HG03432 (cell line): ENCODE data around the gene CFHR5.
A peak's percentile ranks its signal among the peaks of the same experiment; 100 is the strongest.
"Not testable (repeated sequence)": the region's sequence is repeated elsewhere in the genome, so short reads cannot be mapped to it uniquely, and the experiment has no call there.

ENCODE experiments used
- ATAC-seq: cut with Tn5 transposase; IDR thresholded peaks from one replicate; pipeline ENCODE4 v1.9.1; 2021; ENCODE audit warnings: mild to moderate bottlenecking, moderate library complexity; ENCODE audit not compliant: unreplicated experiment

The CFHR5 gene

DNA sequence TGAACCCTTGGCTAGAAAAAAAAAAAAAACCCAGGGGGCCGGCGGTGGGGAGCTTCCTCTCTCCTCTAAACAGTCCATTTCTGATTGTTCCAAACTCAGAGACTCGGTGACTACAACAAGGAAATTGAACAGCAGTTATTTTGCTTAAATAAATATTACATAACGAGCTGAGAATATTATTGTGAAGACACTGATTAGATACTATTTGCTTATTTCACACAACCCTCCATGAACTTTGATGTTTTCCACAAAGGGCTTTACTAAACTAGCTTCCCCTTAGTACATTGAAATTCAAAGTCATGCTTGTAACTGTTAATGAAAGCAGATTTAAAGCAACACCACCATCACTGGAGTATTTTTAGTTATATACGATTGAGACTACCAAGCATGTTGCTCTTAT is at the start of gene CFHR5:
Gene CFHR5, plus strand, starts transcription at position 279 of the 400 bp plus-strand sequence. Its CDS starts 109 bp downstream, at position 388.
- no peak for ATAC-seq

GRCh38 chr1:196932853-196933252 is 44.5 kb upstream of the CFHR5 start:
- not testable (repeated sequence) for ATAC-seq

- no peak for ATAC-seq
Measured at GRCh38 chr1:196933531-196934189, 43.7 kb upstream of the CFHR5 start.

- ATAC-seq, result not testable (repeated sequence)
Measured at GRCh38 chr1:196941474-196941873, 35.9 kb upstream of the CFHR5 start.

DNA sequence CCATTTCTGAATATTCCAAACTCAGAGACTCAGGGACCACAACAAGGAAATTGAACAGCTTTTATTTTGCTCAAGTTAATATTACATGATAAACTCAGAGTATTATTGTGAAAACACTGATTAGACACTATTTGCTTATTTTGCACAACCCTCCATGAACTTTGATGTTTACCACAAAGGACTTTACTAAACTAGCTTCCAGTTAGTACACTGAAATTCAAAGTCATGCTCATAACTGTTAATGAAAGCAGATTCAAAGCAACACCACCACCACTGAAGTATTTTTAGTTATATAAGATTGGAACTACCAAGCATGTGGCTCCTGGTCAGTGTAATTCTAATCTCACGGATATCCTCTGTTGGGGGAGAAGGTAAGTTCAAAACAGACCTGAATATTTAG is 33.8 kb upstream of the CFHR5 start, which contains the start of gene CFHR2:
Gene CFHR2, plus strand, starts transcription at position 171 of the 400 bp plus-strand sequence. Its CDS starts 143 bp downstream, at position 314.
- ATAC-seq, result not testable (repeated sequence)

GRCh38 chr1:196951711-196952394 is 25.5 kb upstream of the CFHR5 start:
- peak; percentile 97 for ATAC-seq

- no peak for ATAC-seq
Measured at GRCh38 chr1:196954778-196955177, 22.6 kb upstream of the CFHR5 start.

- ATAC-seq, result no peak
Measured at GRCh38 chr1:196955926-196956325, 21.4 kb upstream of the CFHR5 start.

GRCh38 chr1:196960854-196961253 is 16.5 kb upstream of the CFHR5 start:
- ATAC-seq, result peak; percentile 84

GRCh38 chr1:196970182-196970581 is 7.2 kb upstream of the CFHR5 start:
- no peak for ATAC-seq

DNA sequence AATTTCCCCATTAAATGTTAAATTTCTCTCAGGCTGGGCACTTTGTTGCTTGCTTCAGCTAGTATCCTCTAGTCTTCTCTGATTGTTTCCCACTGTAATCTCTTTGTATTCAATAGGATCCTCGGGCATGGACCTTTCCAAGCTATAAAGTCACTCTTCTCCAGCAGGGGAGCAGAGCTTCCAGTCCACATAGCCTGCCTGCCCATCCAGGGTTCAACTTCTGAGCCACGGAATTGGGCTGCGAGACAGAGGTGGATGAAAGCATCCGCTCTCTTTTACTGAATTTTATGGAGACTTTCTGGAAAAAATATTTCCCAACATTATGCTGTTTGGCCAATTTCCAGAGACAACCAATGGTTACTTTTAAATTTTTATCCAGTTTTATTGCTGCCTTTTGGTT is 1.1 kb upstream of the CFHR5 start:
- no peak for ATAC-seq

DNA sequence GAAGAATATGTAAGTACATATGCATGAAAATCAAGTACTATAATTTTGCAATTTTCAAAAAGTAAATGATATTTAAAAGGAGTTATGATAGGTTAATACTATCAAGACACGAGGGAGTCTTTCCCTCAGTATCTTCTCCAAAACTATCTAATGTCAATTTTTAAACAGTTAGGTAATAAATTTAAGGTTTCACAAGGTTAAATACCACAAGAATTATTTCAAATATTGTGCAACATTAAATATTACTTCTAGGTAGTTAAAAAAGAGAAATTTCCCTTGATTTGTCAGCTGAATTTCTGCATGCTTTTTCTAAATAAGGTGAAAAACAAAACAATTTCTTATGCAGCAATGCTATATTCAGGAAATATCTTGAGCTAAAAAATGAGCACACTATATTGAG is 3.5 kb downstream of the CFHR5 start:
- ATAC-seq, result no peak

- ATAC-seq, result not testable (repeated sequence)
Measured at GRCh38 chr1:196982247-196982646, 4.9 kb downstream of the CFHR5 start.

DNA sequence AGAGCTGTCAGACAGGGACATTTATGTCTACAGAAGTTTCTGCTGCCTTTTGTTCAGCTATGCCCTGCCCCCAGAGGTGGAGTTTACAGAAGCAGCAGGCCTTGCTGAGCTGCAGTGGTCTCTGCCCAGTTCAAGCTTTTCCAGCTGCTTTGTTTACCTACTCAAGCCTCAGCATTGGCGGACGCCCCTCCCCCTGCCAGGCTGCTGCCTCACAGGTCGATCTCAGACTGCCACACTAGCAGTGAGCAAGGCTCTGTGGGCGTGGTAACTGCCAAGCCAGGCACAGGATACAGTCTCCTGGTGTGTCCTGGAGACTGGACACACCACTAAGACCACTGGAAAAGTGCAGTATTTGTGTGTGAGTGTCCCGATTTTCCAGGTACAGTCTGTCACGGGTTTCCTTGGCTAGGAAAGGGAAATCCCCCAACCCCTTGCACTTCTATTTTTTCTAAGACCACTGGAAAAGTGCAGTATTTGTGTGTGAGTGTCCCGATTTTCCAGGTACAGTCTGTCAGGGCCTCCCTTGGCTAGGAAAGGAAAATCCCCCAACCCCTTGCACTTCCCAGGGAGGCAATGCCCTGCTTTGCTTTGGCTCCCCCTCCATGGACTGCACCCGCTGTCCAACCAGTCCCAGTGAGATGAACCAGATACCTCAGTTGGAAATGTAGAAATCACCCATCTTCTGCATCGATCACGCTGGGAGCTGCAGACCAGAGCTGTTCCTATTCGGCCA is 14.7 kb downstream of the CFHR5 start:
- not testable (repeated sequence) for ATAC-seq

DNA sequence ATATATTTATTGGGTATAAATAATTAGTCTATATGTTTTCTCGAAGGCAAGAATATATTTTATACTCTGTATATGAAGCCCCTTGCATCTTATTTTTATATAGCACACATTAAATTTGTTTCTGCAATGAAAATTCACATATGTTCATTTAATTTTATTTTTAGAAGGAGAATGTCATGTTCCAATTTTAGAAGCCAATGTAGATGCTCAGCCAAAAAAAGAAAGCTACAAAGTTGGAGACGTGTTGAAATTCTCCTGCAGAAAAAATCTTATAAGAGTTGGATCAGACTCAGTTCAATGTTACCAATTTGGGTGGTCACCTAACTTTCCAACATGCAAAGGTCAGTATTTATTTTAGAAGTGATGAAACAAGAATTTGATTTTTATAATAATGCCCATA is 16.6 kb downstream of the CFHR5 start:
- ATAC-seq, result no peak

DNA sequence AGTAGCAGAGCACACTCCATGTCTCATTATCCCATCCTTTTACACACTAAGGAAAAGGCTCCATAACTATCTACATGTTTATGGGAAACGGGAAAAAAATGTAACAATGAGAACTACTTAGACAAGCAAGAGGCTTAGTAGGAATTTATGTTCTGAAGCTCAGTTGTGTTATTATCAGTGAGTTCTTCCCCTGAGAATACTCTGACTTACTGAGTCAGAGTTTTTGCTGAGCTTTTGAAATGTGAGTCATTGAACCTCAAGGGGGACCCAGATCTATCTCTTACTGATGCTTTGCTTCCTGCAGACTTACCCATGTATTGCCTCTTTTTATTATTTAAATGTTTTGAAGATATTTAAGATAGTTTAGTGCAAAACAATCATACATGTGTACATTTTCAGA is 20.1 kb downstream of the CFHR5 start:
- ATAC-seq, result peak; percentile 75

DNA sequence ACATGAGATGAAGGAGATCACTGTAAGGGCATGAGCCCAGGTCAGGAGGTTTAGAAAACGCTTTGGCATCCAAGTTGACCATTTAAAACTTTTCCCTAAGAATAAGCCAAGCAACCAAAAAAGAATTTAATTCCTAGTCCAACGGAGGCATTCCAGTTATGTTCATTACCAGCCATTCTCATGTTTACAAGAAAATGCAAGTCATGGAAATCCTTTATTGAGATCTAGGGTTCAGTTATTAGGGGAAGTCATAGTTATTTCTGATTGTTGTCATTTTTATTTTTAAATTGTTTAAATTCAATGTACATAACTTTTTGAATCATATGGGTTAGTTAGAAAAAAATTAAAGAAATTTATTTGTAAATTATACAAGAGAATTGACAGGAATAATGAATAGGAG is 24.5 kb downstream of the CFHR5 start:
- ATAC-seq, result no peak

DNA sequence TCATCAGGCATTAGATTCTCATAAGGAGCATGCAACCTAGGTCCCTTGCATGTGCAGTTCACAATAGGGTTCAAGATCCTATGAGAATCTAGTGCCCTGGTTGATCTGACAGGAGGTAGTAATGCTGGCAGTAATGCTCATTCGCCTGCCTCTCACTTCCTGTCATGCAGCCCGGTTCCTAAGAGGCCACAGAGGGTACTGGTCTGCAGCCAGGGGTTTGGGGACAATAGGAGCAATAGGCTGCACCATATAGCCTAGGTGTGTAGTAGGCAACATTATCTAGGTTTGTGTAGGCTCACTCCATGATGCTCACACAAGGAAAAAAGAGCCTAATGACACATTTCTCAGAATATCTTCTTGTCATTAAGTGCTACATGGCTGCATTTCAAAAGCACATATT is 25.8 kb downstream of the CFHR5 start:
- ATAC-seq, result no peak

GRCh38 chr1:197008861-197009260 is 31.5 kb downstream of the CFHR5 start:
- ATAC-seq, result no peak

- no peak for ATAC-seq
Measured at GRCh38 chr1:197011614-197012013, 34.3 kb downstream of the CFHR5 start.

GRCh38 chr1:197013234-197013633 is 35.9 kb downstream of the CFHR5 start:
- ATAC-seq, result no peak

- ATAC-seq, result no peak
Measured at GRCh38 chr1:197016751-197017150, 39.4 kb downstream of the CFHR5 start.
